ENCODE measurements around the gene ARHGAP8.

Gene ARHGAP8

DNA sequence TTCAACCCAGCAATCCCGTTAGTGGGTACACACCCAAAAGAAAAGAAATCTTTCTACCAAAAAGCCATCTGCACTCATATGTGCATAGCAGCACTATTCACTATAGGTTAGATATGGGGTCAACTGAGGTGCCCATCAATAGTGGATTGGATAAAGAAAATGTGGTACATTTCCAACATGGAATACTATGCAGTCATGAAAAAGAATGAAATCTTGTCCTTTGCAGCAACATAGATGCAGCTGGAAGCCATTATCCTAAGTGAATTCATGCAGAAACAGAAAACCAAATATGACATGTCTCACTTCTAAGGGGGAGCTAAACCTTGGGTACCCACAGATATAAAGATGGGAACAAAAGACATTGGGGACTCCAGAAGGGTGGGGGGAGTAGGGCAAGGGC lies 1.9 kb upstream of the ARHGAP8 start:
- H3K4me3 ChIP-seq (ENCODE audit: low read length), result no peak overlapping the region
- DNase-seq (ENCODE audit: low read depth), result no peak
- TF ChIP-seq, protein P1, sequence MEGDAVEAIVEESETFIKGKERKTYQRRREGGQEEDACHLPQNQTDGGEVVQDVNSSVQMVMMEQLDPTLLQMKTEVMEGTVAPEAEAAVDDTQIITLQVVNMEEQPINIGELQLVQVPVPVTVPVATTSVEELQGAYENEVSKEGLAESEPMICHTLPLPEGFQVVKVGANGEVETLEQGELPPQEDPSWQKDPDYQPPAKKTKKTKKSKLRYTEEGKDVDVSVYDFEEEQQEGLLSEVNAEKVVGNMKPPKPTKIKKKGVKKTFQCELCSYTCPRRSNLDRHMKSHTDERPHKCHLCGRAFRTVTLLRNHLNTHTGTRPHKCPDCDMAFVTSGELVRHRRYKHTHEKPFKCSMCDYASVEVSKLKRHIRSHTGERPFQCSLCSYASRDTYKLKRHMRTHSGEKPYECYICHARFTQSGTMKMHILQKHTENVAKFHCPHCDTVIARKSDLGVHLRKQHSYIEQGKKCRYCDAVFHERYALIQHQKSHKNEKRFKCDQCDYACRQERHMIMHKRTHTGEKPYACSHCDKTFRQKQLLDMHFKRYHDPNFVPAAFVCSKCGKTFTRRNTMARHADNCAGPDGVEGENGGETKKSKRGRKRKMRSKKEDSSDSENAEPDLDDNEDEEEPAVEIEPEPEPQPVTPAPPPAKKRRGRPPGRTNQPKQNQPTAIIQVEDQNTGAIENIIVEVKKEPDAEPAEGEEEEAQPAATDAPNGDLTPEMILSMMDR (conservative IDR thresholded peaks at IDR 0.05; ENCODE audit: low read length), result no peak

DNA sequence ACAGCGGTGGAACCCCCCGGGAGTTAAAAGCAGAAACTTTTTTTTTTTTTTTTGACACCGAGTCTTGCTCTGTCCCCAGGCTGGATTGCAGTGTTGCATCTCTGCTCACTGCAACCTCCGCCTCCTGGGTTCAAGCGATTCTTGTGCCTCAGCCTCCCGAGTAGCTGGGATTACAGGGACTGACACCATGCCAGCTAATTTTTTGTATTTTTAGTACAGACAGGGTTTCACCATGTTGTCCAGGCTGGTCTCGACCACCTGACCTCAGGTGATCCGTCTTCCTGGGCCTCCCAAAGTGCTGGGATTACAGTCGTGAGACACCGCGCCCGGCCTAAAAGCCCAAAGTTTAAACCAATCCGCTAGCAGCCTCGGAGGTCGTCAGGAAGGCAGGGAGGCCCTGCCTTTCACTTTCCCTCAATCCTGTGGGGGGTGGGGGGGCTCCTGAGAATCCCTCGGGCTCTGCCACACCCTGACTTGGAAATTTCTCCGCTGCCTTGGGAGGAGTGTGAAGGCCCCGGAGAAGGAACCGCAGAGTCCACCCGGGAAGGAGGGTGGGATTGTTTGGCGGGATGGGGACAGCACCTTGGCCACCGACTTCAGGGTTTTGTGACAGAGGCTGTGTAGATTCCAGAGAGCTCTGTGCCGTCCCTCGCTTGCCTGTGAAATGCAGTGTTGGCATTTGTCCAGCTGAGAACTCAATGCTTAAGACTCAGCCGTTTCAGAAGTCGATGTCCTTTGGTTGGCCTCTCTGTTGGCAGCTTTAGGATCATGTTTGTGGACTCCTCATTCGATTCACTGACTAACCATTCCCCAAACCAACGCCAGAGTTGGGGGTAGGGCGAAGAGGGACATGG lies 1.0 kb downstream of the ARHGAP8 start:
- TF ChIP-seq, protein P1 (conservative IDR thresholded peaks at IDR 0.05; ENCODE audit: low read length), result no peak
- peak; percentile 78 for DNase-seq (ENCODE audit: low read depth)
- H3K4me3 ChIP-seq (ENCODE audit: low read length), result no peak overlapping the region

DNA sequence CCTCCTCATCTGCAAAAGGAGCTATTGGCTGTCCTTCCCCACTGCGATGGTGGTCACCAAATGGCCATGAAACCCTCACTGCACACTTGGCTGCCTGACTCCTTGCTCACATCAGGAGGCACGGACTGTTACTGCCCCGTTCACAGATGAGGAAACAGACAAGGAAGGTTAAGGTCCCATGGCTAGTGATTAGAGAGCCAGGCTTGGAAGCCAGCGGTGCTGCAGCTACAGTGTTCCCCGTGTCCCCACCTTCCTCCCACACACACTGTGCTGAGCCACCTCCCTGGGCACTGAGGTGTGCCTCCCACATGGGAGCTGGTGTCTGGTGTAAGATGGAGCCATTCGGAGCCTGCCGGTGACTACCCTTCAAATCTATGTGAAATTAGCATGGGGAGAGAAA lies 2.6 kb downstream of the ARHGAP8 start:
- no peak for DNase-seq (ENCODE audit: low read depth)
- H3K4me3 ChIP-seq (ENCODE audit: low read length), result no peak overlapping the region
- TF ChIP-seq, protein P1 (conservative IDR thresholded peaks at IDR 0.05; ENCODE audit: low read length), result no peak

DNA sequence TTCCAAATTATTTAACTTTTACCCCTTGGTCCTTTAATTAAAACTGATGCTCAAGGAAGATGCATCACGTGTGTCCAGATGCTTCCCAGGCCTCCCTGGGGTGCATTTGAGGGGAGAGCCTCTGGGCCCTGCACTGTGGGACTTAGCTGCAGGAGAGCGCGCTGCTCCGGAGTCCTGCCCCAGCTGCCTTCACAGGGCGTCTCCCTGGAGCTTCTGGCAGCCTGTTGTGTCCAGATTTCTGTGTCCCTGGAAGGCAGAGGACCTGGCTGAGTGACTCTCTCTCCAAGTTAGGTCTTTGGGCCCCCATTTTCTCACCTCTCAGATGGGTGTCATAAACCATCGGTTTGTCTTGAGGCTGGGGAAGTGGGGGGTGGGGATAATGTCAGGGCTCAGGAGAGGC lies 3.0 kb downstream of the ARHGAP8 start:
- TF ChIP-seq, protein P1 (conservative IDR thresholded peaks at IDR 0.05; ENCODE audit: low read length), result no peak
- DNase-seq (ENCODE audit: low read depth), result no peak
- H3K4me3 ChIP-seq (ENCODE audit: low read length), result no peak overlapping the region

DNA sequence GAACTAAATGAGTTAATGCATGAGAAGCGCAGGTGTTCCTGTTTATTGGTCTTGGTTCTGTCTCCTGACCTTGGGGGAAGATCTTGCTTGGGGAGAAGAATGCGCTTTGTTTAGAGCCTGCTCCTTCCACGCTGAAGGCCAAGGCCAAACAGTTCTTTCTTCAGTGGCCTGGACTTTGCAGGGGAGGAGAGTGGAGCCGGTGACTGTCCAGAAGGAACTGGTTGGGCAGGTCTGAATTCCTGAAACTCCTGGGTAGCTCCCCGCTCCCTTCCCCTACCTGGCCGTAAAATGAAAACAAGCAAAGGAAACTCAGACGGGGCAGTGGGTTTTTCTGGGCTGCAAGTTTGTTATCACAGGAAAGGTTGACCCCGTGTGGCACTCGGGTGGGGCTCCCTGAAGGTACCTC lies 3.6 kb downstream of the ARHGAP8 start:
- TF ChIP-seq, protein P1 (conservative IDR thresholded peaks at IDR 0.05; ENCODE audit: low read length), result no peak
- no peak overlapping the region for H3K4me3 ChIP-seq (ENCODE audit: low read length)
- DNase-seq (ENCODE audit: low read depth), result no peak

DNA sequence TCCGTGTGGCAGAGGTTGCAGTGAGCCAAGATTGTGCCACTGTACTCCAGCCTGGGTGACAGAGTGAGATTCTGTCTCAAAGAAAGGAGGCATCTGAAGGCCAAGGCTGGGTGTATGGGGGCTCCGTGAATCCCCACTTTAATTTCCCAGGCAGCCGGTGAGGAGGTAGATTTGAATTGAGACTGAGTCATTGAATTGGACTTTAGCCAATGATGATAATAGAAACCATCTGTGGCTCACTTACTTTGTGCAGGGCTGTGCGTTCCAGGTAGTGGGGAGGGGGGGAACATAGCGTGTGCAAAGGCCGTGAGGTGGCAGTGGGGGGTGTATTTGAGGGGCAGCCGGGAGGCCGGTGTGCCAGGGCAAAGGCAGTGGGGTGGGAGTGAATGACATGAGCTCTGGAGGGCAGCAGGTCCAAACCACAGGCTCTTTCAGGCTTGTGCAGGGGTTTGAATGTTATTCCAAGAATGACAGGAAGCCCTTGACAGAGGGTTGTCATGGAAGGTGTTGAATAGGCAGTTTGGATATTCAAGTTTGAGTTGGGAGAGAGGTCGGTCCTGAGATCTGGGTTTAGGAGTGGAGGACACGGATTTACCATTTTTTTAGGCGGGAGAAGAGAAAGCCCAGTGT lies 6.1 kb downstream of the ARHGAP8 start:
- TF ChIP-seq, protein P1 (conservative IDR thresholded peaks at IDR 0.05; ENCODE audit: low read length), result no peak
- peak; percentile 39 for DNase-seq (ENCODE audit: low read depth)
- H3K4me3 ChIP-seq (ENCODE audit: low read length), result no peak overlapping the region

DNA sequence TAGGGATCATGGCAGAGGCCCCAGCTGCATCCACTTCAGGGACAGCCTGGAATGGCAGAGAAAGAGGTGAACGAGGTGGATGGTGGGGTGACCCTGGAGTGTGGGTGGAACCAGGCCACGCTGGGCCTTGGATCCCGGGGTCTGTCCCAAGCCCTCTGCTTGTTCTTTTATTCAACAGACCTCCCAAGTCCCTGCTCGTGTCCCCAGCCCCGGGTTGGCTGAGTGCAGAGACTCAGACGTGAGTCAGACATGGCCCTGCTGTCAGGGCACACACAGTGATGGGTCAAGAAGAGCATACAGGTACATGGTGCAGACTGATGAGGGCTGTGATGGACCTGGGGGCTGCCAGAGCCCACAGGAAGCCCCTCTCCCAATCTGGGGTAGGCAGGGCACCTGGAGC lies 6.6 kb downstream of the ARHGAP8 start:
- TF ChIP-seq, protein P1 (conservative IDR thresholded peaks at IDR 0.05; ENCODE audit: low read length), result no peak
- no peak overlapping the region for H3K4me3 ChIP-seq (ENCODE audit: low read length)
- no peak for DNase-seq (ENCODE audit: low read depth)

Measured in AG10803 (cell line).